ENCODE measurements around the gene PLA2G5.
A peak's percentile ranks its signal among the peaks of the same experiment; 100 is the strongest.
"Not testable (repeated sequence)": the region's sequence is repeated elsewhere in the genome, so short reads cannot be mapped to it uniquely, and the experiment has no call there.

PLA2G5 gene

GRCh38 chr1:20123722-20124455, 53.9 kb downstream of the PLA2G5 start:
- DNase-seq, result peak; percentile 18

GRCh38 chr1:20124456-20125057, 54.6 kb downstream of the PLA2G5 start:
- DNase-seq, result peak; percentile 29

GRCh38 chr1:20125100-20125499, 55.1 kb downstream of the PLA2G5 start:
- DNase-seq, result no peak

GRCh38 chr1:20126041-20126805, 56.2 kb downstream of the PLA2G5 start:
- DNase-seq, result peak; percentile 82

- DNase-seq, result no peak
Observed at GRCh38 chr1:20126806-20127440, 56.9 kb downstream of the PLA2G5 start.

GRCh38 chr1:20130518-20130917, 60.5 kb downstream of the PLA2G5 start:
- DNase-seq, result not testable (repeated sequence)

GRCh38 chr1:20134995-20135394, 65.0 kb downstream of the PLA2G5 start:
- DNase-seq, result no peak

GRCh38 chr1:20136249-20136648, 66.3 kb downstream of the PLA2G5 start:
- no peak for DNase-seq

- DNase-seq, result no peak
Observed at GRCh38 chr1:20137055-20137454, 67.1 kb downstream of the PLA2G5 start.

- no peak for DNase-seq
Observed at GRCh38 chr1:20137604-20138003, 67.6 kb downstream of the PLA2G5 start.

GRCh38 chr1:20138346-20138745, 68.4 kb downstream of the PLA2G5 start:
- no peak for DNase-seq

GRCh38 chr1:20138961-20139550, 69.1 kb downstream of the PLA2G5 start, which contains the start of gene PLA2G2F:
Gene PLA2G2F (plus strand): TSS chr1:20139323. CDS start chr1:20139428, 105 bp downstream.
- no peak for DNase-seq

- DNase-seq, result no peak
Observed at GRCh38 chr1:20139776-20140612, 70.0 kb downstream of the PLA2G5 start.

GRCh38 chr1:20141001-20141400, 71.0 kb downstream of the PLA2G5 start:
- no peak for DNase-seq

GRCh38 chr1:20141466-20141865, 71.5 kb downstream of the PLA2G5 start:
- DNase-seq, result no peak
